ENCODE data around the gene MFSD2B. TPM values are rescaled to one million over a fixed set of nuclear protein-coding genes. Genes with fewer than 3 reads are reported as not detected.
A peak's percentile ranks its signal among the peaks of the same experiment; 100 is the strongest.

Gene MFSD2B
- total and polyA plus RNA-seq, 2 donors (not counting 1 experiment from before 2014, with no cell fraction given): 0.10 to 0.17 TPM

DNA sequence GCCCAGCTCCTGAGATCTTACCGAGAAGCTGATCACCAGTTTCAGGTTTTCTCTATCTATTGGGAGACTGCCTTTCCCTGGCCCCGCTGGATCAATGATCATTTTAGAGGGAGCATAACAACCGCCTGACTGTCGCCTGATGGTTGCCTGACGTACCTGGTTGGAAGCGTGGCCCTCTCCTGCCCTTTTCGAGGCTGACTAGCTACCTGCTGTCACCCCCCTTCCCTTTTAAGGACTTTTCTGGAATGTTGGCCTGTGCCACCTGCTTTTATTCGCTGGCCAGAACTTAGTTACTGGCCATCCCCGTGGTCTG is 562 bp upstream of the MFSD2B start:
- Histone ChIP-seq H3K27ac (ENCODE audit: insufficient read depth, low read length) (no peak overlapping the region), H3K9ac (ENCODE audit: insufficient read depth, low read length) (no peak overlapping the region), H3K9me3 (ENCODE audit: control insufficient read depth, insufficient read depth, low read depth, low read length) (no peaks in the 10 kb centered on the region), H3K79me2 (ENCODE audit: control insufficient read depth, insufficient read depth, low read length) (no peaks in the 10 kb centered on the region), H3K4me1 (ENCODE audit: control insufficient read depth, extremely low read depth, insufficient read depth, low read length) (no peaks in the 10 kb centered on the region), H3K4me3 (replicated peaks in 1 of 4; ENCODE audit: control extremely low read depth in 1 of 4, insufficient read depth in 1 of 4, low read depth in 3 of 4, low read length in 4 of 4) (peak overlapping the region in 2 of 4 experiments; percentile 35 to 55), H4K20me1 (ENCODE audit: control insufficient read depth, extremely low read depth, insufficient read depth, low read length) (no peaks in the 10 kb centered on the region), H3K27me3 (ENCODE audit: control insufficient read depth, insufficient read depth, low read length) (peaks cover 3% of the 10 kb centered on the region), H3K4me2 (ENCODE audit: extremely low read depth, insufficient read depth, low read length) (peak overlapping the region; percentile 78), H2AFZ (ENCODE audit: low read length) (no peak overlapping the region), H3K36me3 (ENCODE audit: control insufficient read depth, insufficient read depth, low read length) (no peaks in the 10 kb centered on the region)
- no peak for TF ChIP-seq EZH2 (IDR thresholded peaks at IDR 0.05; ENCODE audit: low read length, missing control alignments)
- no peak for TF ChIP-seq CTCF (conservative IDR thresholded peaks at IDR 0.05 in 1 of 2, IDR thresholded peaks at IDR 0.05 in 1 of 2; ENCODE audit: low read depth in 1 of 2, low read length in 2 of 2)
- DNase-seq (ENCODE audit: low read depth in 2 of 2): no peak

- TF ChIP-seq CTCF (conservative IDR thresholded peaks at IDR 0.05 in 1 of 2, IDR thresholded peaks at IDR 0.05 in 1 of 2; ENCODE audit: low read depth in 1 of 2, low read length in 2 of 2) (no peak), EZH2 (IDR thresholded peaks at IDR 0.05; ENCODE audit: low read length, missing control alignments) (peak; percentile 54)
- H3K9me3 ChIP-seq (ENCODE audit: control insufficient read depth, insufficient read depth, low read depth, low read length): no peaks in the 10 kb centered on the region
- H3K4me3 ChIP-seq (replicated peaks in 1 of 4; ENCODE audit: control extremely low read depth in 1 of 4, insufficient read depth in 1 of 4, low read depth in 3 of 4, low read length in 4 of 4): peak overlapping the region in 3 of 4 experiments; percentile 30 to 55 (median 35)
- no peaks in the 10 kb centered on the region for H4K20me1 ChIP-seq (ENCODE audit: control insufficient read depth, extremely low read depth, insufficient read depth, low read length)
- no peak for DNase-seq (ENCODE audit: low read depth in 2 of 2)
- H3K4me1 ChIP-seq (ENCODE audit: control insufficient read depth, extremely low read depth, insufficient read depth, low read length): no peaks in the 10 kb centered on the region
- no peak overlapping the region for H3K9ac ChIP-seq (ENCODE audit: insufficient read depth, low read length)
- H3K36me3 ChIP-seq (ENCODE audit: control insufficient read depth, insufficient read depth, low read length): no peaks in the 10 kb centered on the region
- H3K4me2 ChIP-seq (ENCODE audit: extremely low read depth, insufficient read depth, low read length): peak overlapping the region; percentile 78
- peak overlapping the region; percentile 44 for H2AFZ ChIP-seq (ENCODE audit: low read length)
- H3K27ac ChIP-seq (ENCODE audit: insufficient read depth, low read length): no peak overlapping the region
- no peaks in the 10 kb centered on the region for H3K79me2 ChIP-seq (ENCODE audit: control insufficient read depth, insufficient read depth, low read length)
- H3K27me3 ChIP-seq (ENCODE audit: control insufficient read depth, insufficient read depth, low read length): peaks cover 3% of the 10 kb centered on the region
Observed at GRCh38 chr2:24010477-24011249, 778 bp downstream of the MFSD2B start.

DNA sequence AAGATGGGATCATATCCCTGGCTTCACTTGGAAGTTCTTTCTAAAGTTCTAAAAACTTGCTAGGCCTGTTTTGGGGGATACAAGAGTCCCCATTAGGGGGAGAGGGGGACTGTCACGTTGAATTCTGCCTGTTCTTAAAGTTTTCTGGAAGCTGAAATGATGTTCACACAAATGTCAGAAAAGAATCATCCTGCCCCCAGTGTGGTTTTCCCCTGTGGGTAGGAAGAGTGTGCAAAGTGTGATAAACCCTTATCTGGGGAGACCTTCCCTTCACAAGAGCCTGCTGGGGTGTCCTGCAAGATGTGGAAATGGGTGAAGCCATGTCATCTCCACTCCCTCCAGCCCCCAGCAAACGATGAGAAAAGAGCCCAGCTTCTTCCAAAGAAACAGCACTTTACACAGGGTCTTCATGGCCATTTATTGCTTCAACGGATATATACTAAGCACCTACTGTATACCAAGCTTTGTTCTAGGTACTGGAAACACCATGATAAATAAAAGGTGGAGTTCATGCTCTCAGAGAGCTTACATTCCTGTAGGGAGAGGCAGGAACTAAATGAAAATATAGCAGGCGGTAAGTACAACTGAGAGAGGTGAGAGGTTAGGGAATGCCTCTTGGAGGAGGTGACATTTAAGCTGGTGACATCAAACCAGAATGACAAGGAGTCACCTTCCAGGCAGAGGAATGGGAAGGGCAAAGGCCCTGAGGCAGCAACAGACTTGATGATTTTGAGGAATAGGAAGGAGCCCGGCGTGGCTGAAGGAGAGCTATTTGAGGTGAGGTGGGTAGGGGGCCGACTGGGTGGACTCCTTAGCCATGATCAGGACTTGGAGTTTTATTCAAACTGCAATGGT is 1.6 kb downstream of the MFSD2B start:
- H3K27ac ChIP-seq (ENCODE audit: insufficient read depth, low read length): no peak overlapping the region
- no peaks in the 10 kb centered on the region for H4K20me1 ChIP-seq (ENCODE audit: control insufficient read depth, extremely low read depth, insufficient read depth, low read length)
- H3K4me2 ChIP-seq (ENCODE audit: extremely low read depth, insufficient read depth, low read length): no peak overlapping the region
- no peak overlapping the region for H3K9ac ChIP-seq (ENCODE audit: insufficient read depth, low read length)
- DNase-seq (ENCODE audit: low read depth in 2 of 2): no peak
- peaks cover 3% of the 10 kb centered on the region for H3K27me3 ChIP-seq (ENCODE audit: control insufficient read depth, insufficient read depth, low read length)
- H3K4me1 ChIP-seq (ENCODE audit: control insufficient read depth, extremely low read depth, insufficient read depth, low read length): peaks cover 6% of the 10 kb centered on the region
- H3K4me3 ChIP-seq (replicated peaks in 1 of 4; ENCODE audit: control extremely low read depth in 1 of 4, insufficient read depth in 1 of 4, low read depth in 3 of 4, low read length in 4 of 4): no peak overlapping the region
- no peaks in the 10 kb centered on the region for H3K79me2 ChIP-seq (ENCODE audit: control insufficient read depth, insufficient read depth, low read length)
- H2AFZ ChIP-seq (ENCODE audit: low read length): no peak overlapping the region
- H3K36me3 ChIP-seq (ENCODE audit: control insufficient read depth, insufficient read depth, low read length): no peaks in the 10 kb centered on the region
- no peaks in the 10 kb centered on the region for H3K9me3 ChIP-seq (ENCODE audit: control insufficient read depth, insufficient read depth, low read depth, low read length)
- no peak for TF ChIP-seq EZH2 (IDR thresholded peaks at IDR 0.05; ENCODE audit: low read length, missing control alignments)

All from fibroblast of lung (primary cell).